DMS 273 (cell line): ENCODE data around the gene INHA.

Experiments used
- DNase-seq: peaks from one replicate; lab custom pipeline; 2025; ENCODE audit not compliant: unreplicated experiment; lab: John Stamatoyannopoulos, UW

INHA gene

GRCh38 chr2:219557791-219558785 is 14.0 kb upstream of the INHA start:
- DNase-seq: no peak

DNA sequence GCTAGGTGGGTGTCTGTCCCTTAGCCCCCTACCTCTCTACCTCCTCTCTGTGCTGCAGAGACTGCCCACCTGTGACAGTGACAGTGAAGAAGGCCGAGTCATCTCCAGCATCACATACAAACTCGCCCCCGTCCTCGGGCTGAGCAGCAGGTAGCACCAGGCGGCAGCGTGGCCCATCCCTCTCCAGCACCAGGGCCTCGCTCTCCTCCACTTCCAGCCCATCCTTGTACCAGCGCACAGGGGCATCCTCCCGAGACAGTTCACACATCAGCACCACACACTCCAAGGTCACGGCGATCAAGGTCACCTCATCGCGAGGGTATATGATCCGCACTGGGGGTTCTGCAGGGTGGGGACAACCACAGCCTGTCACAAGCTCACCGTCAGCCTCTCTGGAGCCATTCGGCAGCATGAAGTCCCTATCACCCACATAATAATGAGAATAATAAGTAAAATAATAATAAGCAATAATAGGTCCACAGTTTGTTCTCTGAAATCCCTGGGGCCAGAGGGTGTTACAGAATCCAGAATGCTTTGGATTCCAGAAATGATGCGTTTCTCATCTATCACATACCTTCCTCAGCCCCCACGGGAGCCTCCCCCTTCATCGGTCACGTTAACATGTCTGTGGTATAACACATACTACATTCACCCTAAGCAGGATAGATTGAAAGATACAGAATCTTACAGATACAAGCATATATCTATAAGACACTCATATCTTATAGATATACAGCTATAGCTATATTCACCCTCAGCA is 12.8 kb upstream of the INHA start:
- DNase-seq: no peak

- DNase-seq: peak; percentile 42
These were observed 11.8 kb upstream of the INHA start for GRCh38 chr2:219560037-219560892.

DNA sequence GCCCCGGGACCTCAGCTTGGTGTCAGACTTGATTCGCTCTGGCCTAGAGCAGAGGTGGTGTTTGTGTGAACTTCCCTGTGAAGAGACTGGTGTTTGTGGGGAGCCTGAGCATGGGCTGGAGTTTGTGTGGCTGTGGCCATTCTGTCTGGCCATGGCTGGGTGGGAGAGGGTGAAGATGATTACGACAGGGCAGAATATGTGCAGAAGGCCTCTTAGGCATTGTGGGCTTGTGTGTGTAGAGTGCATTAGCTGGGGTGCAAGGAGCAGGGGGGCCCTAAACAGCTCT is 11.3 kb upstream of the INHA start:
- DNase-seq: no peak

DNA sequence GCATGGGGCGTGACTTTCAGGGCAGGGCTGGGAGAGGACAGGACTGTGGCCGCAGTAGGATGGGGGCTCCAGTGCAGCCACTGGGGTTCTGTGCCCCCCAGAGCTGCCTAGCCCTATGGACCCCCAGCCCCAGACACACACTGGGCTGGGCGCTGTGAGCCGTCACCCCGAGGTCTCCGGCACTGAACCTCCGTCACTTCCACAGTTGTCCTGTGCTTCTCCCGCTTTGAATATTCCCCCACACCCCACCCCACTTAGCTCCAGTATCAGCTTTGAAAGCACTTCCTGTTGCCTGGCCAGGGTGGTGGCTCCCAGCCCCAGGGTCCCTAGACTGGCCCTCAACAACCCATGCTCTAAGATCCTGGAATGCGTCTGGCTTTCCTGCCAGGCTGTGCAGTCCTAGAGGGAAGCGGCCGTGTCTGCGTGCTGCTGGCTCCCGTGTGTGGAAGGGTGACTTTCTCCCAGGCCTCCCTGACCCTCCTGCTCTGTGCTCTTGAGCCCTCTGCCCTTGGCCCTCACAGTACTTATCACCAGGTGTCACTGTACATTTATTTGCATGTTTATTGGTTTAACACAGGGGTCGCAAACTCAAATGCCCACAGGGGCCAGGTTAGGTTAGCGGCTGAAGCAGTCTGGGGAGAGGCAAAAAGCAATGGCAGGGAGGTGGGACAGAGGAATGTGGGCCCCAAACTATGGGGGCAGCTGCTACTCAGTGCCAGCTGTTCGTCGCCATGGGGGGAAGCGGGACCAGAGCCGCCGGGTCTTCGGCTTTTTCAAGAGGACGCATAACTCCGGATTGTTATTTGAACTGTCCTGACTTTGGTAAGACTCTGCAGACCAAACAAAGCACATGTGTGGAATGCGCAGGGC is 10.7 kb upstream of the INHA start:
- no peak for DNase-seq

GRCh38 chr2:219562049-219563020 is 9.8 kb upstream of the INHA start:
- DNase-seq: no peak

GRCh38 chr2:219563271-219563928 is 8.7 kb upstream of the INHA start:
- no peak for DNase-seq

DNA sequence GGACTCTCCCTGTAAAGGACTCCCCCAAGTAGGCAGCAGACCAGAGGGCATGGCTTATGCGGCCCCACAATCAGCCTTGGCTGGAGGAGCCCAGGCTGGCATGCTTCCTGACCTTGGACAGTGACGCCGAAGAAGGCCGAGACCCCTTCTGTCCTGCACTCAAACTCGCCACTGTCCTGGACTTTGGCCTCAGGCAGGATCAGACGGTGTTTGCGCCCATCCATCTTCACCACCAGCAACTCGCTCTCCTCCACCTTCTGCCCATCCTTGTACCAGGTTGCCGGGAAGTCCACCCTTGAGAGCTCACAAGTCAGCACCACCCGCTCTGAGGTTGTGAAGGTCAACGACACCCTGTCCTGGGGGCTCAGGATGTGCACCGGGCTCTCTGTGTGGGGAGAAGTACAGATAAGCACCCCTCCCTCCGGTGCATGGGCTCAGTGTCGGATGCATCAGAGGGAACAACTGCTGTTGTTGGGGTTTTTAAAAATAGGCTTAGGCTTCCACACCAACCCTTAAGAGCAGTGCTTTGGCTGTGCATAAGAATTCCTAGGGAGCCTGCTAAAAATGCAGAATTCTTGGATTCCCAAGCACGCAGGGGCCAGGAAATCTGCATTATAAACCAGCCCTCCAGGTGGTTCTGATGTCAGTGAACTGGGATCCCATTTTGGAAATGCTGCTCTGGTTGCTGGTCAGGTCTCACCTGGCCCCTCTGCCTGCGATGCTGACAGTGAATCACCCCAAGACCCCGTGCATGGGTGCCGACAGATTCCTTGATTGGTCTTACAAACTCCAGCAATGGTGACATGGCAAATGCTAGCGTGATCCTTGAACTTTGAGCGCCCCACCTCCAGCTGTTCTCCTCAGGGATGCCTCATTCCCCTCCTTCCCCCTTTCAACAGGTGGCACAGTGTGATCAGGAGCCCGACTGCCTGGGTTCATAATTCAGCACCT is 6.7 kb upstream of the INHA start:
- DNase-seq: no peak

DNA sequence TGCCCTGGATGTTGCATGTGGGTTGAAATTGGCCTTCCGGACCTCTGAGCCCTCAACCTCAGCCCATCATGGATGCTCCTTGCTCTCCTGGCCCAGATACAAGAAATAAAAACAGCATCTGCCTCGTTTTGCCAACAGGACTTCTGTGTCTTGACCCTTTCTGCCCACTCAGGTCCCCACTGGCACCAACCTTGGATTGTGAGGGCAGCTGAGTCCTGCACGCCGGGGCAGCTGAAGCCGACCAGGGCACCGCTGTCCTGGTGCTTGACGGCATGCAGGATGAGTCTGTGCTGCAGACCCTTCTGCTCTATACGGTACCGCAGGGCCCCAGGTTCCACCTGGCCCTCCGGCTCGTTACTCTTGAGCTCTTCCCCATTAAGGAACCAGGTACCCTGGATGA is 5.5 kb upstream of the INHA start:
- DNase-seq: no peak

DNA sequence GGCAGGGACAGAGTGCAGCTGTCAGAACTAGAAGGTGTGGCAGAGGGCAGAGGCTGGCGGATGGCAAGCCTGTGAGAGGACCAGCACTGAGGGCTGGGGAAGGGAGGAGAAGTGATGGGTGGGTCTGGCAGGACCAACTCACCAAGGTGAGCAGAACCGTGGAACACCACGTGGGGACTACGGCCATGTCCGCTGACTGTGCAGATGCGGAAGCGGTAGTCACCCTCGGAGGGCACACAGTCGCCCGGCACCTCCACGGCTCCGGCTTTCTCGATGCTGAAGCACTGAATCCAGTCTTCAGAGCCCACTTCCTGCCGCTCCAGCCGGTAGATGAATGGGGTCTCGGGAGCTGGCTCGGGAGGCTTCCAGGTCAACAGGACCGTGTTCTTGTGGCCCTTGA is 5.0 kb upstream of the INHA start:
- DNase-seq: no peak

DNA sequence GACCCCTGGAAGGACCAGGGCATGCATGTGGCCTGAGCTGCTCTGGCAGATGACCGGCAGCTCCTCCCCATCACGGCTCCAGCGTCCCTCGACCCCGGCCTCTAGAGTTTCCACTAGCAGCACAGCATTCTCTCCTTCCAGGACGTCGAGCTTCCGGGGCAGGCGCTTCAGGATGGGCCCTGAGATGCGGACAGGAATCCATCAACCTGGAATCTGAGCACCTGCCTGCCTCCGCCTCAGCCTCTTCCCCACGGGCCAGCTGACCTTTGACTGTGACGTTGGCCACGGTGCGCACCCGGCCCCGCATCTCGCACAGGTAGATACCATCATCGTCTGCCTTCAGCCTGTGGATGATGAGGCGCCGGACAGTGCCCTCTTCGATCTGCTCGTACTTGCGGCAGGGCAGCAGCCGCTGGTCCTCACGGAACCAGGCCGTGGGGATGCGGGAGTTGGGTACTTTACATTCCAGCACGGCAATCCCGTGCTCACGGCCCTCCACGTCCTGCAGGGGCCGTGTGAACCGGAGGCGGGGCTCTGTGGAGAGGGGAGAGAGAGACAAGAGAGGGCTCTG is 4.2 kb upstream of the INHA start:
- no peak for DNase-seq

- DNase-seq: no peak
These were observed 3.1 kb upstream of the INHA start for GRCh38 chr2:219569041-219569440.

GRCh38 chr2:219569635-219570034 is 2.5 kb upstream of the INHA start:
- no peak for DNase-seq

- DNase-seq: peak; percentile 58
These were observed 1.8 kb upstream of the INHA start for GRCh38 chr2:219570194-219570923.

DNA sequence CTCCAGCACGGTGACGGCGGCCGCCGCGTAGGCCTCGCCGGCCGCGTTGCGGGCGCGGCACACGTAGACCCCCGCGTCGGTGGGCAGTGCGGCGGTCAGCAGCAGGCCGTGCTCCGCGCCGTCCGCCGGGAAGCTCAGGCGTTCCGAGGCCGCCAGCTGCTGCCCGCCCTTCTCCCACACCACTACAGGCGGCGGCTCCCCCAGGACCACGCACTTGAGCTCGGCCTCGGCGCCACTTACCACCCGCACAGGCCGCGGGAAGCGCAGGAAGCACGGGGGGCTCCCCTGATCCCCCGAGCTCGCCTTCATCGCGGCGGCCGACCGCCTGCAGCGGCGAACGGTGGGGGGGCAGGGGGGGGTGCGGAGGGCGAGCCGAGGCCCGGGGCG is 1.2 kb upstream of the INHA start:
- DNase-seq: peak; percentile 57
